LNCAP (cell line): ENCODE data around the gene APLP1.

ENCODE experiments used
- TF ChIP-seq, protein P1 (sequence below): fragments of 450-650 bp; IDR thresholded peaks from 2 replicates; pipeline ENCODE4 v1.5.1; 2017; ENCODE audit warnings: mild to moderate bottlenecking

Gene APLP1

DNA sequence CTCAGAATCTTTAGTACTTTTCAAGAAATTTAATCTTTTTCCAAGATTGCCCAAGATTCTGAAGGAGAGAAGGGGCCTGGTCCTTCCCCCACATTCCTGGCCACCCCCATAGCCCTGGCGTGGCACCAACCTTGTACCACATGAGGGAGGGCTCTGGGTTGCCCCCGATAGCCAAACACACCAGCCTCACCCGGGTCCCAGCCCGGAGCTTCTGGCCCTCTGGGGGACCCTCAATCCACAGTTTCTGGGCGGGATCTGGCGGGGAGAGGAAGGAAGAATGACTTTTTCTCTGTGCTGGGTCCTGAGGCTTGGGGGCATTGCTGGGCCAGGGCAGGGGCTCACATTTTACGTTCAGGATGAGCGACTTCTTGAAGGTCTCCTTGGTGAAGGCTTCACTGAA, 20.5 kb upstream of the APLP1 start:
- TF ChIP-seq, protein P1, sequence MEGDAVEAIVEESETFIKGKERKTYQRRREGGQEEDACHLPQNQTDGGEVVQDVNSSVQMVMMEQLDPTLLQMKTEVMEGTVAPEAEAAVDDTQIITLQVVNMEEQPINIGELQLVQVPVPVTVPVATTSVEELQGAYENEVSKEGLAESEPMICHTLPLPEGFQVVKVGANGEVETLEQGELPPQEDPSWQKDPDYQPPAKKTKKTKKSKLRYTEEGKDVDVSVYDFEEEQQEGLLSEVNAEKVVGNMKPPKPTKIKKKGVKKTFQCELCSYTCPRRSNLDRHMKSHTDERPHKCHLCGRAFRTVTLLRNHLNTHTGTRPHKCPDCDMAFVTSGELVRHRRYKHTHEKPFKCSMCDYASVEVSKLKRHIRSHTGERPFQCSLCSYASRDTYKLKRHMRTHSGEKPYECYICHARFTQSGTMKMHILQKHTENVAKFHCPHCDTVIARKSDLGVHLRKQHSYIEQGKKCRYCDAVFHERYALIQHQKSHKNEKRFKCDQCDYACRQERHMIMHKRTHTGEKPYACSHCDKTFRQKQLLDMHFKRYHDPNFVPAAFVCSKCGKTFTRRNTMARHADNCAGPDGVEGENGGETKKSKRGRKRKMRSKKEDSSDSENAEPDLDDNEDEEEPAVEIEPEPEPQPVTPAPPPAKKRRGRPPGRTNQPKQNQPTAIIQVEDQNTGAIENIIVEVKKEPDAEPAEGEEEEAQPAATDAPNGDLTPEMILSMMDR = no peak

DNA sequence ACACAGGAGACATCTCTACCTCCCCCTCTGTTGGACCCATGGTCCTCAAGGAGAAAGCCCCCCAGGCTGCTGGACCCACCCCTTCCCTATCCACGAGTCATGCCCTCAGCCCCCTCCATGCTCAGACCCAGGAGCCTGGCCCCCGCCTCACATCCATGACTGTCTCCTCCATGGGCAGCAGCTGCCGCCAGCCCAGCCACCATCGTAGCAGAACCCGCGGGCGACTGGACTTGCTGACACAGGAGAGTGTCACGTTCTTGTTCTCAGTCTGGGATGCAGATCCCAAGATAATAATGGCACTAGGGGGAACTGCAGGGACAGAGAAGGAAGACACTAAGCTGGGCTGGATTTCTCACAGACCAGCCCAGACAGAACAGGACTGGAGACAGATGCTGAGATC, 19.9 kb upstream of the APLP1 start:
- TF ChIP-seq, protein P1 = no peak

DNA sequence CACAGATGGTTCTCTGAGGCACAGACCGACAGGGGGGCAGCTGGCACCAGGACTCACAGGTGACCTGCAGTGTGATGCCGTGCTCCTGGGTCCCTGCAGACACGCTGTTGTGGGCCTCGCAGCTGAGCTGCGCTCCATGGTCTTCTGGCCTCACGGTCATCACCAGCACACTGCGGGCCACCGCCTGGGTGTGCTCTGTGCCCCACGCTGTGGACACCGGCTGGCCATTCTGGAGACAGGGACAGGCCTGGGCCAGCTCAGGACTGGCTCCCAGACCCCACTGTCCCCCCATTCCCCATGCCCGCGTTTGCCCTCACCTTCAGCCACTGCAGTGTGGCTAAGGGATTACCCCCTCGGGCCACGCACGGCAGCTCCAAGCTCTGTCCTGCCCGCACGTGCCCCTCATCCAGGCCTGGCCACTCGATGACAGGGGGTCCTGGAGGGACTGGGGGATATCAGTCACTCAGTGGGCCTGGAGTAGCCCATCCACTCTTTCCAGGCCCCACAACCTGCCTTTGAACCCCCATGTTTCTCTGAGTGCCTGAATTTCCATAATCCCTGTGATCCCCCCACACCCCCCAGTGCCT, 19.4 kb upstream of the APLP1 start:
- TF ChIP-seq, protein P1 = no peak

DNA sequence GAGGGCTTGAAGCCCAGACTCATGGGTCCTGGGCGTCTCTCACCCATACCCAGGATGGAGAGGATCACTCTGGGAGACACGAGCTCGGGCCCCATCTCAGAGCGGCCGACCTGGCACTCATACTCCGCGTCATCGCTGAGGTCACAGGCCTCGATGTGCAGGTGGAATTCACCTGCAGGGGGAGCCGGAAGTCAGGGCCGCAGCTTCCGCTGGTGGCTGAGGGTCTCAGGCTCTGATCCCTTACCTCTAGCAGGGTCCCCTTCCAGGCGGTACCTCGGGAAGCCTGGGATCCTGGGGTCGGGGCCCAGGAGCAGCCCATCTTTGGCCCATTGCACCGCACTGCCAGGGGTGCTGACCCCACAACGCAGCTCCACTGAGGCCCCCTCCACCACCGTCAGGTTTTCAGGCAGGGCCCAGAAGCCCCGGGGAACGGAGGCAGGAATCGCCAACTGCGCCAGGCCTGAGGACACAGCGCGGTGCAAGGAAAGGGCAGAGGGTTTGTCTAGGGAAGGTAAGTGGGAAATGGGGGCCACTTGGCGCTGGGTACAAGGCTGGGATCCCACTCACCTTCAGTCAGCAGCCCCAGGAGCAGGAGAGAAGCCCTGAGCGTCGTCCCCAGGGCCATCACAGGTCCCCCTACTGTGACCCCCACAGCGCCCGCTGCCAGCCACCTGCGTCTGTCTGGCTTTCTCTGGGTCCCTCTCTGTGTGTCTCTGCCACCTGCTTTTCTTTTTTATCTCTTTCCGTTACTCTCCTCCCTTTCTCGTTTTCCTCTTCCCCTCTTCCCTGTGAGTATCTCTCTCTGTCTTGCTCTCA, 17.0 kb upstream of the APLP1 start:
- TF ChIP-seq, protein P1 = no peak

DNA sequence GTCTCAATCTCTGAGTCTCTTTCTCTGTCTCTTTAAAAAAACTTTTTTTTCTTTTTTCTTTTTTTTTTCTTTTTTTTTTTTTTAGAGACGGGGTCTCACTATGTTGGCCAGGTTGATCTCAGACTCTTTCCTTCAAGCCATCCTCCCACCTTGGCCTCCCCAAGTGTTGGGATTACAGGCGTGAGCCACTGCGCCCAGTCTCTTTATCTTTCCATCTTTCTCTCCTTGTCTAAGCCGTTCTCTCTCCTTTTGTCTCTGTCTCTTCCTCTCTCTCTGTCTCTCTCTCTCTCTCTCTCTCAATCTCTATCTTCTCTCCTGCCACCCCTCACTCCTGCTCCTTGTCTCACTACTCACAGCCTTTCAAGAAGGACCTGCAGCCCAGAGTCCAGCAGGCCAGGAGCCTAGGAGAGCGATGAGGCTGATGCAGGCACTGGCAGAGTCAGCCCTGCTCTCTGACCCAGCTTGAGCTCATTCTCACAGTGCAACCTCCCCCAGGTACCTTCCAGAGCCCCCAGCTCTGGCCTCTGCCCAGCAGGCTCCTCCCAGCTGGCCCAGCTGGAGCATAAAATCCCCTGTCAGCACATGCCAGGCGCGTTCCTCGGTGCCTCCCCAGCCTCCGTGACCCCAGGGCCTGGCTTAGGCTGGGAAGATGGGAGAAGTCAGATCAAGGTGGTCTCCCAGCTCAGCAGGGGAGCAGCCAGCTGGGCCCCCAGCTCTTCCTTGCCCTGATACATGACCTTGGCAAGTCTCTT, 16.2 kb upstream of the APLP1 start, which contains the start of gene NPHS1:
Gene NPHS1, minus strand, starts transcription at position 476 of the 752 bp plus-strand sequence. CDS start 667 bp downstream, outside the sequence.
- TF ChIP-seq, protein P1 = no peak

DNA sequence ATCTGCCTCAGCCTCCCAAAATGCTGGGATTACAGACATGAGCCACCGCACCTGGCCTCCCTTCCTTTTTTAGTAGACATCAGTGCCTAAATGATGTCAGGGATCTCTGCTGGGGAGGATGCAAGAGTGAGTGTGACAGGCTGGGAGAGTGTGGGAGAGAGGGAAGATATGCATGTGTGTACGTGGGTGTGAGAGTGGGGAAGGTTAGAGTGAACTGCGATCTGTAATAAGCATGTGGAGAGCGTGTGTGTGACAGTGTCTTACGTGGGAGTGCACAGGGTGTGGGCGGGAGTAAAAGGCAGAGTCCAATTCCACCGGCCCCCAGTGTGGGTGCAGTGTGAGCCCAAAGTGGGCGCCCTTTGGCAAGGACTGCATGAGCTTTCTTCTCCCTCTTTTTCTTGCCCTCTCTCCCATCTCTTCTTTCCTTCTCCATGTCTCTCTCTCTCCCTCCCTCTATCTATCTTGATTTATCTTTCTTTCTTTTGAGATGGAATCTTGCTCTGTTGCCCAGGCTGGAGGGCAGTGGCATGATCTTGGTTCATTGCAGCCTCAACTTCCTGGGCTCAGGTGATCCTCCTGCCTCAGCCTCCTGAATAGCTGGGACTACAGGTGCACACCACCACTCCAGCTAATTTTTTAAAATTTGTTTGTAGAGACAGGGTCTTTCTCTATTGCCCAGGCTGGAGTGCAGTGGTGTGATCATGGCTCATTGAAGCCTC, 15.2 kb upstream of the APLP1 start:
- TF ChIP-seq, protein P1 = no peak

DNA sequence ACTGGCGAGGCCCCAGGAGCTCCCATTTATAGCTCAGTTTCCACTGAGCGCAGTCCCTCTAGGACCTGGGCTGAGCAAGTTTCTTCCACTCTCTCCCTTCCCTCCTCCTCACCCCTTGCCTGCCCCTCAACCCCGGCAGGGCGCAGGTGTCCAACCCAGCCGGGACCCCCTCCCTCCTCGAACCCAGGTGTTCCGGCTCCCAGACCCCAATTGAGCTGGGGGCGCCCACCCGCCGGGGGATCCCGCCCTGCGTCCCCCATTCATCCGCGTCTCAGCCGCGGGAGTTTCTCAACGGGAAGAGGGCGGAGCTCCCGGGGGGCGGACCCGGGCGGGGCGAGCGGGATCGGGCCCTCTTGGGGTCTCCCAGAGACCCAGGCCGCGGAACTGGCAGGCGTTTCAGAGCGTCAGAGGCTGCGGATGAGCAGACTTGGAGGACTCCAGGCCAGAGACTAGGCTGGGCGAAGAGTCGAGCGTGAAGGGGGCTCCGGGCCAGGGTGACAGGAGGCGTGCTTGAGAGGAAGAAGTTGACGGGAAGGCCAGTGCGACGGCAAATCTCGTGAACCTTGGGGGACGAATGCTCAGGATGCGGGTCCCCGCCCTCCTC, 11.7 kb upstream of the APLP1 start, which contains the start of gene KIRREL2:
Gene KIRREL2, plus strand, starts transcription at position 366 of the 604 bp plus-strand sequence. Its CDS starts 209 bp downstream, at position 575.
- TF ChIP-seq, protein P1 = no peak
